Measurements from ENCODE around the gene TBC1D19. TPM values are rescaled to one million over a fixed set of nuclear protein-coding genes. Genes with fewer than 3 reads are reported as not detected.

The TBC1D19 gene
- total and polyA plus RNA-seq, 9 of the 15 experiments (the other 6 are each of a cell fraction or from before 2014, with no cell fraction given) = 0.73 to 5.6 (median 3.7) TPM

DNA sequence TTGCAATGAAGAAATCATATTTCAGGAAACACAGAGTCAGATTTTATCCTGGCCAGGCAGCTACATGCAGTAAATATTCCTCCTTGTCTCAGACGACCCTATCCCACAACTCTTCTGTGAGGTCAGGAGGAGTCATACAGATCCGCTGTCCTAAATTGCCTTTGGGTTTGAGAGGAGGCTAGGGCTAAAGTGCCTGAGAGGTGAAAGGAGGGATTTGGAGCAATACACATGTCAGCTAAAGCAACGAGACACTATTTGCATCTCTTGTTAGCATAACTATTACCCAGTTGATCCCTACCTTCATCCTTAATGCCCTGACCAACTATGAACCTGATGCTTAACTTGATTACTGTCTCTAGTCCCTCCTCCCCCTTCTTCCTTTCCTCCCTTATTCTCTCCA, 98.6 kb downstream of the TBC1D19 start:
- in situ Hi-C loops (cut with MboI) (no loop called here), intact Hi-C loops (cut with micrococcal nuclease) (no loop called here)
- no peak overlapping the region for H3K9ac ChIP-seq (ENCODE audit: insufficient read depth in 1 of 2, low read depth in 2 of 2, low read length in 2 of 2)
- H3K27me3 ChIP-seq (ENCODE audit: control insufficient read depth in 2 of 2, insufficient read depth in 2 of 2, low read length in 2 of 2) = no peaks in the 10 kb centered on the region
- no peaks in the 10 kb centered on the region for H3K36me3 ChIP-seq (ENCODE audit: control insufficient read depth, insufficient read depth, low read length)
- no peaks in the 10 kb centered on the region for H3K9me1 ChIP-seq (ENCODE audit: control insufficient read depth, insufficient read depth, low read length)
- FAIRE-seq (no peak), ATAC-seq (no peak), DNase-seq (ENCODE audit: extremely low read depth in 1 of 4, low spot score in 3 of 4) (no peak)
- TF ChIP-seq ZNF224 (CRISPR knock-in tag; IDR thresholded peaks at IDR 0.05) (no peak), ELF1 (tag; IDR thresholded peaks at IDR 0.05) (no peak)
- TF ChIP-seq, protein P1, sequence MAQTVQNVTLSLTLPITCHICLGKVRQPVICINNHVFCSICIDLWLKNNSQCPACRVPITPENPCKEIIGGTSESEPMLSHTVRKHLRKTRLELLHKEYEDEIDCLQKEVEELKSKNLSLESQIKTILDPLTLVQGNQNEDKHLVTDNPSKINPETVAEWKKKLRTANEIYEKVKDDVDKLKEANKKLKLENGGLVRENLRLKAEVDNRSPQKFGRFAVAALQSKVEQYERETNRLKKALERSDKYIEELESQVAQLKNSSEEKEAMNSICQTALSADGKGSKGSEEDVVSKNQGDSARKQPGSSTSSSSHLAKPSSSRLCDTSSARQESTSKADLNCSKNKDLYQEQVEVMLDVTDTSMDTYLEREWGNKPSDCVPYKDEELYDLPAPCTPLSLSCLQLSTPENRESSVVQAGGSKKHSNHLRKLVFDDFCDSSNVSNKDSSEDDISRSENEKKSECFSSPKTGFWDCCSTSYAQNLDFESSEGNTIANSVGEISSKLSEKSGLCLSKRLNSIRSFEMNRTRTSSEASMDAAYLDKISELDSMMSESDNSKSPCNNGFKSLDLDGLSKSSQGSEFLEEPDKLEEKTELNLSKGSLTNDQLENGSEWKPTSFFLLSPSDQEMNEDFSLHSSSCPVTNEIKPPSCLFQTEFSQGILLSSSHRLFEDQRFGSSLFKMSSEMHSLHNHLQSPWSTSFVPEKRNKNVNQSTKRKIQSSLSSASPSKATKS (CRISPR knock-in tag; IDR thresholded peaks at IDR 0.05) = no peak
- TF ChIP-seq, protein P2, sequence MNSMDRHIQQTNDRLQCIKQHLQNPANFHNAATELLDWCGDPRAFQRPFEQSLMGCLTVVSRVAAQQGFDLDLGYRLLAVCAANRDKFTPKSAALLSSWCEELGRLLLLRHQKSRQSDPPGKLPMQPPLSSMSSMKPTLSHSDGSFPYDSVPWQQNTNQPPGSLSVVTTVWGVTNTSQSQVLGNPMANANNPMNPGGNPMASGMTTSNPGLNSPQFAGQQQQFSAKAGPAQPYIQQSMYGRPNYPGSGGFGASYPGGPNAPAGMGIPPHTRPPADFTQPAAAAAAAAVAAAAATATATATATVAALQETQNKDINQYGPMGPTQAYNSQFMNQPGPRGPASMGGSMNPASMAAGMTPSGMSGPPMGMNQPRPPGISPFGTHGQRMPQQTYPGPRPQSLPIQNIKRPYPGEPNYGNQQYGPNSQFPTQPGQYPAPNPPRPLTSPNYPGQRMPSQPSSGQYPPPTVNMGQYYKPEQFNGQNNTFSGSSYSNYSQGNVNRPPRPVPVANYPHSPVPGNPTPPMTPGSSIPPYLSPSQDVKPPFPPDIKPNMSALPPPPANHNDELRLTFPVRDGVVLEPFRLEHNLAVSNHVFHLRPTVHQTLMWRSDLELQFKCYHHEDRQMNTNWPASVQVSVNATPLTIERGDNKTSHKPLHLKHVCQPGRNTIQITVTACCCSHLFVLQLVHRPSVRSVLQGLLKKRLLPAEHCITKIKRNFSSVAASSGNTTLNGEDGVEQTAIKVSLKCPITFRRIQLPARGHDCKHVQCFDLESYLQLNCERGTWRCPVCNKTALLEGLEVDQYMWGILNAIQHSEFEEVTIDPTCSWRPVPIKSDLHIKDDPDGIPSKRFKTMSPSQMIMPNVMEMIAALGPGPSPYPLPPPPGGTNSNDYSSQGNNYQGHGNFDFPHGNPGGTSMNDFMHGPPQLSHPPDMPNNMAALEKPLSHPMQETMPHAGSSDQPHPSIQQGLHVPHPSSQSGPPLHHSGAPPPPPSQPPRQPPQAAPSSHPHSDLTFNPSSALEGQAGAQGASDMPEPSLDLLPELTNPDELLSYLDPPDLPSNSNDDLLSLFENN (IDR thresholded peaks at IDR 0.05; ENCODE audit: low read depth in 2 of 2, low read length in 2 of 2) = no peak
- H3K4me3 ChIP-seq = no peak overlapping the region
- no peak overlapping the region for H3K4me2 ChIP-seq (ENCODE audit: insufficient read depth, low read length)
- ChIA-PET POLR2A (no interaction called here), CTCF (ENCODE audit: low intra/inter-chr PET ratio) (no interaction called here)
- H3K9me3 ChIP-seq (replicated peaks; ENCODE audit: control insufficient read depth, insufficient read depth, low read depth, low read length) = peaks cover 7% of the 10 kb centered on the region; the same call in 1 of the 2 replicates
- H3K79me2 ChIP-seq (ENCODE audit: control insufficient read depth, insufficient read depth, low read length) = no peaks in the 10 kb centered on the region
- no peaks in the 10 kb centered on the region for H4K20me1 ChIP-seq (replicated peaks; ENCODE audit: control insufficient read depth, insufficient read depth, low read length)
- no peaks in the 10 kb centered on the region for H3K4me1 ChIP-seq (replicated peaks in 1 of 2; ENCODE audit: control insufficient read depth in 2 of 2, insufficient read depth in 2 of 2, low read length in 2 of 2)
- H2AFZ ChIP-seq (ENCODE audit: low read depth, low read length) = no peak overlapping the region
- 26% methylated on average over 3 of the region's 3 CpGs for WGBS (ENCODE audit: insufficient coverage, low coverage, missing lambda C conversion rate)
- no TSS peak for BruUV-seq (replicated peaks)
- H3K27ac ChIP-seq (ENCODE audit: extremely low read depth, low read depth, low read length) = no peak overlapping the region
